GM12878 (cell line): ENCODE data around the gene RUNX3. TPM values are rescaled to one million over a fixed set of nuclear protein-coding genes. Genes with fewer than 3 reads are reported as not detected.
"Not testable (repeated sequence)": the region's sequence is repeated elsewhere in the genome, so short reads cannot be mapped to it uniquely, and the experiment has no call there.

Experiments used
- ATAC-seq: fragments of 200-7000 bp; cut with Tn5 transposase; 3 replicates; pipeline ENCODE4 v1.9.1; 2020; ENCODE audit warnings: mild to moderate bottlenecking, moderate library complexity
- BruUV-seq: library from RNA; stranded (reverse); fragments of 400-500 nt; replicated peaks from 2 replicates; lab custom pipeline; 2021; lab: Mats Ljungman, UMichigan
- CTCF ChIA-PET: fragments of 300-600 bp; sonication (Branson Sonifier 250); formaldehyde crosslinking; extraction: SDS; loops from one replicate; lab custom pipeline; 2021; ENCODE audit warnings: inconsistent platforms; lab: Yijun Ruan, JAX
- POLR2A ChIA-PET: fragments of 350-600 bp; formaldehyde crosslinking; extraction: SDS; loops from one replicate; lab custom pipeline; 2021; ENCODE audit warnings: inconsistent platforms; lab: Charles Lee
- RAD21 ChIA-PET: fragments of 300-600 bp; sonication (Branson Sonifier 250); formaldehyde crosslinking; loops from one replicate; lab custom pipeline; 2023; ENCODE audit warnings: antibody characterized with exemption; ENCODE audit not compliant: unreplicated experiment; lab: Charles Lee
- SMC1A ChIA-PET: fragments of 300-600 bp; sonication (Branson Sonifier 250); formaldehyde crosslinking; loops from one replicate; lab custom pipeline; 2023; ENCODE audit not compliant: unreplicated experiment, uncharacterized antibody; lab: Charles Lee
- DNase-seq: peaks from one replicate; pipeline ENCODE4 v3.0.0-alpha.2; 2011; ENCODE audit warnings: low read depth, low spot score
- FAIRE-seq: peaks from 3 replicates; lab custom pipeline; 2011; peaks lifted over from hg19 to GRCh38; lab: Jason Lieb, UNC
- H2AFZ ChIP-seq: 2 replicates; pipeline ENCODE4 v1.6.0; 2011; ENCODE audit warnings: low read depth, low read length, control low read depth; ENCODE audit not compliant: control insufficient read depth
- H3K27ac ChIP-seq: 2 replicates; pipeline ENCODE4 v1.5.1; 2011; ENCODE audit warnings: control low read depth; ENCODE audit not compliant: control insufficient read depth, insufficient read depth
- H3K27me3 ChIP-seq, 2 experiments: replicated peaks in 1 of 2; 2 replicates each; pipeline versions ENCODE4 v1.6.0 to v1.6.1; 2011; ENCODE audit warnings: low read length in 1 of 2; ENCODE audit not compliant: control insufficient read depth in 2 of 2, insufficient read depth in 2 of 2
- H3K36me3 ChIP-seq, 2 experiments: 2 replicates each; pipeline ENCODE4 v1.5.1; 2011; ENCODE audit warnings: low read length in 1 of 2; ENCODE audit not compliant: control insufficient read depth in 2 of 2, insufficient read depth in 2 of 2
- H3K4me1 ChIP-seq: 2 replicates; pipeline ENCODE4 v1.6.1; 2011; ENCODE audit warnings: mild to moderate bottlenecking, low read length, moderate library complexity, mixed read lengths; ENCODE audit not compliant: control insufficient read depth, insufficient read depth
- H3K4me2 ChIP-seq: 2 replicates; pipeline ENCODE4 v1.6.0; 2011; ENCODE audit warnings: control low read depth; ENCODE audit not compliant: control insufficient read depth, insufficient read depth
- H3K4me3 ChIP-seq: fragments of 200-600 bp; sonication (generic); 2 replicates; pipeline ENCODE4 v1.5.1; 2016
- H3K79me2 ChIP-seq: 2 replicates; pipeline ENCODE4 v1.6.0; 2011; ENCODE audit warnings: low read length; ENCODE audit not compliant: control insufficient read depth, insufficient read depth
- H3K9ac ChIP-seq: 2 replicates; pipeline ENCODE4 v1.8.0; 2011; ENCODE audit warnings: low read length, control low read depth, mixed read lengths; ENCODE audit not compliant: control insufficient read depth, insufficient read depth
- H3K9me3 ChIP-seq: replicated peaks from 3 replicates; pipeline ENCODE4 v1.5.1; 2011; ENCODE audit warnings: mild to moderate bottlenecking, low read length; ENCODE audit not compliant: control insufficient read depth, insufficient read depth
- H4K20me1 ChIP-seq: 2 replicates; pipeline ENCODE4 v1.6.0; 2011; ENCODE audit not compliant: control insufficient read depth, insufficient read depth
- BCL3 ChIP-seq: IDR thresholded peaks from 2 replicates; pipeline ENCODE4 v1.6.1; 2011; ENCODE audit warnings: borderline replicate concordance, low read depth, mild to moderate bottlenecking, moderate library complexity, low read length; ENCODE audit not compliant: insufficient read depth, poor library complexity, severe bottlenecking
- E2F8 ChIP-seq: fragments of 450-650 bp; IDR thresholded peaks from 2 replicates; pipeline ENCODE4 v1.6.1; 2018; ENCODE audit warnings: mild to moderate bottlenecking, low read depth, moderate library complexity; ENCODE audit not compliant: partially characterized antibody
- EZH2 ChIP-seq: IDR thresholded peaks from 2 replicates; pipeline ENCODE4 v1.6.1; 2012; ENCODE audit warnings: low read depth, mild to moderate bottlenecking, control low read depth, inconsistent platforms, low read length, borderline replicate concordance; ENCODE audit not compliant: control insufficient read depth
- IRF4 ChIP-seq: IDR thresholded peaks from 2 replicates; pipeline ENCODE4 v1.6.1; 2011; ENCODE audit warnings: low read depth, low read length
- NR2C1 ChIP-seq: fragments of 450-650 bp; IDR thresholded peaks from 2 replicates; pipeline ENCODE4 v1.6.1; 2017; ENCODE audit warnings: antibody characterized with exemption, mild to moderate bottlenecking, moderate library complexity
- RFX5 ChIP-seq: IDR thresholded peaks from 2 replicates; pipeline ENCODE4 v1.6.1; 2011; ENCODE audit warnings: low read depth, low read length, improper control_type of control experiment
- SIX5 ChIP-seq: IDR thresholded peaks from 2 replicates; pipeline ENCODE4 v1.6.1; 2011; ENCODE audit warnings: mild to moderate bottlenecking, low read depth, low read length, moderate library complexity; ENCODE audit not compliant: severe bottlenecking
- TBL1XR1 ChIP-seq: IDR thresholded peaks from 2 replicates; pipeline ENCODE4 v1.6.1; 2012; ENCODE audit warnings: low read depth, low read length, improper control_type of control experiment
- ZBED1 ChIP-seq: IDR thresholded peaks from 2 replicates; pipeline ENCODE4 v1.6.1; 2016; ENCODE audit warnings: borderline replicate concordance
- WGBS: methylation state at CpG from one replicate; pipeline ENCODE4 v1.1.6; 2016; ENCODE audit warnings: low lambda C conversion rate; ENCODE audit not compliant: insufficient replicate concordance, insufficient coverage; ENCODE audit errors: missing lambda C conversion rate; 5-methylcytosine and 5-hydroxymethylcytosine counted together
- in situ Hi-C: fragments of 300-500 bp; cut with MboI; formaldehyde crosslinking; loops from 9 replicates; pipeline ENCODE4 v1.14.3; 2018; ENCODE audit warnings: mixed read lengths
- intact Hi-C: fragments of 100-400 bp; cut with micrococcal nuclease; formaldehyde crosslinking; loops from one replicate; pipeline ENCODE4 v1.14.2; 2022; ENCODE audit not compliant: unreplicated experiment
- polyA plus RNA-seq, 11 experiments: library from polyadenylated mRNA; depleted of rRNA in 4 of 11; unstranded in 6 of 11; stranded (reverse) in 5 of 11; fragments of >200 nt; fragmentation: Nextera tagmentation in 4 of 11; fragmentation: Illumina TruSeq in 1 of 11; extraction: Ambion mirVana in 4 of 11; extraction: Trizol in 1 of 11; gene quantifications; 1 replicate in 1 of 11; 2 replicates in 10 of 11; pipeline versions ENCODE4 v1.2.1 to v1.2.3, GENCODE V29; 2011 to 2016; ENCODE audit warnings: inconsistent platforms in 2 of 11, missing spikeins in 2 of 11, low read depth in 1 of 11
- total RNA-seq, 4 experiments: library from RNA; depleted of rRNA in 3 of 4; stranded (reverse); fragments of >200 nt in 3 of 4; fragmentation: Illumina TruSeq in 1 of 4; extraction: Trizol in 1 of 4; gene quantifications; 2 replicates each; pipeline versions ENCODE4 v1.2.1 to v1.2.3, GENCODE V29; 2013 to 2021

Gene RUNX3
- total and polyA plus RNA-seq, 10 of the 15 experiments (the other 5 are each of a cell fraction or from before 2014, with no cell fraction given): 19.0 to 151 (median 31.4) TPM

- TF ChIP-seq IRF4 (no peak), ZBED1 (no peak), TBL1XR1 (0 out of 2 replicates have a peak, but pooled peaks have one; percentile 17), SIX5 (no peak), EZH2 (no peak), NR2C1 (peak; percentile 64), RFX5 (no peak), E2F8 (no peak), BCL3 (peak; percentile 88)
Observed at GRCh38 chr1:24930260-24931145, at the start of gene RUNX3 (continued).

GRCh38 chr1:24979232-24979631, 49.2 kb upstream of the RUNX3 start:
- H3K9me3 ChIP-seq, H3K27me3 ChIP-seq, H3K79me2 ChIP-seq, H3K4me1 ChIP-seq, BruUV-seq, intact Hi-C loops, H2AFZ ChIP-seq, H3K4me2 ChIP-seq, H4K20me1 ChIP-seq, CTCF ChIA-PET, in situ Hi-C loops, FAIRE-seq, H3K36me3 ChIP-seq, DNase-seq, ATAC-seq, H3K27ac ChIP-seq, H3K4me3 ChIP-seq, H3K9ac ChIP-seq: not testable (repeated sequence)
- WGBS: 42% methylated on average over 4 of the region's 4 CpGs
- ChIA-PET POLR2A (interaction anchor here (1.1 kb wide), 1 partner anchor 9 kb away, joined by 4 read pairs; no protein-coding TSS in a partner anchor), SMC1A (interaction anchor here (1.5 kb wide), 1 partner anchor 47 kb away, joined by 3 read pairs; no protein-coding TSS in a partner anchor), RAD21 (interaction anchor here (1.7 kb wide), 1 partner anchor 9 kb away, joined by 3 read pairs; no protein-coding TSS in a partner anchor)
